ENCODE measurements around the gene GDPGP1.
A peak's percentile ranks its signal among the peaks of the same experiment; 100 is the strongest.
"Not testable (repeated sequence)": the region's sequence is repeated elsewhere in the genome, so short reads cannot be mapped to it uniquely, and the experiment has no call there.

Gene GDPGP1

DNA sequence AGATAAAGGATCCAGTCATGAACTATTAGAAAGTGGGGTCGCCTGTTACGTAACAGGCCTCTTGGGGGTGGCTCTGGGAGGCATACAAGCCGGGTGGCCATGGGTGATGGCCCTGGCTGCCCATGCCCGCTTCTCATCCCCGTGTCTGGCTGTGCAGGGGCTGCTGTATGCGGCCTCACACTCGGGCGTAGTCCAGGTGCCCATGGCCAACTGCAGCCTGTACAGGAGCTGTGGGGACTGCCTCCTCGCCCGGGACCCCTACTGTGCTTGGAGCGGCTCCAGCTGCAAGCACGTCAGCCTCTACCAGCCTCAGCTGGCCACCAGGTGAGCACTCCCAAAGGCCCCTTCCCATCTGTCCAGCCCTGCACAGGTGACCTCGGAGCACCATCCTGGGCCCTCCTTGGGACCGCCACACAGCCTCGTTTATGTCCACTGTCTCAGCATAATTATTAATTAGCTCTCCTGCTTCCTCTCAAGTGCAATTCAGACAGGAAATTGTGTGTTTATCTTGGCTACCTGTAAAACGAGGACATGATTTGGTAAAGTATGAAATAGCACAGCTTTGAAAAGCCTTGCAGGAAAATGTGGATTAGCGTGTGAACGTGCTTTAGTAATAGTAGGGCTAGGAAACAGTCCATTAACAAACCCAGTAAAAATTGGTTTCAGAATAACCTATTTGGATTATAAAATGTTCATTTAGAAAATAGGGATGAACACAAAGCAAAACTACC, 8.3 kb upstream of the GDPGP1 start:
- DNase-seq (ENCODE audit: low read depth): no peak

DNA sequence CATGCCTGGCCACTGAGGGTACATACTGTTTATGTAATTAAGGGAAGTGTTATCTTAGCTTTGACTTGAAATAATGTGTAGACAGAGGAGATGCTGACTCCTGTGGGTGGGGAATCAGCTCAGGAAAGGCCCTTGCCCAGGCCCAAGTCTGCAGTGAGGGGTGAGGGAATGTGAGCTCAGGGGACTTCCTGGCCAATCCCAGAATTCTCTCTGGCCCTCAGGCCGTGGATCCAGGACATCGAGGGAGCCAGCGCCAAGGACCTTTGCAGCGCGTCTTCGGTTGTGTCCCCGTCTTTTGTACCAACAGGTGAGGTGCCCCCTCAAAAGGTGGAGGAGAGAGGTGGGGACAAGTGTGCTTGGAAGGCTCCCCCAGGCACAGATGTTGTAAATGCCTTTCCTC, 6.7 kb upstream of the GDPGP1 start:
- DNase-seq (ENCODE audit: low read depth): no peak

DNA sequence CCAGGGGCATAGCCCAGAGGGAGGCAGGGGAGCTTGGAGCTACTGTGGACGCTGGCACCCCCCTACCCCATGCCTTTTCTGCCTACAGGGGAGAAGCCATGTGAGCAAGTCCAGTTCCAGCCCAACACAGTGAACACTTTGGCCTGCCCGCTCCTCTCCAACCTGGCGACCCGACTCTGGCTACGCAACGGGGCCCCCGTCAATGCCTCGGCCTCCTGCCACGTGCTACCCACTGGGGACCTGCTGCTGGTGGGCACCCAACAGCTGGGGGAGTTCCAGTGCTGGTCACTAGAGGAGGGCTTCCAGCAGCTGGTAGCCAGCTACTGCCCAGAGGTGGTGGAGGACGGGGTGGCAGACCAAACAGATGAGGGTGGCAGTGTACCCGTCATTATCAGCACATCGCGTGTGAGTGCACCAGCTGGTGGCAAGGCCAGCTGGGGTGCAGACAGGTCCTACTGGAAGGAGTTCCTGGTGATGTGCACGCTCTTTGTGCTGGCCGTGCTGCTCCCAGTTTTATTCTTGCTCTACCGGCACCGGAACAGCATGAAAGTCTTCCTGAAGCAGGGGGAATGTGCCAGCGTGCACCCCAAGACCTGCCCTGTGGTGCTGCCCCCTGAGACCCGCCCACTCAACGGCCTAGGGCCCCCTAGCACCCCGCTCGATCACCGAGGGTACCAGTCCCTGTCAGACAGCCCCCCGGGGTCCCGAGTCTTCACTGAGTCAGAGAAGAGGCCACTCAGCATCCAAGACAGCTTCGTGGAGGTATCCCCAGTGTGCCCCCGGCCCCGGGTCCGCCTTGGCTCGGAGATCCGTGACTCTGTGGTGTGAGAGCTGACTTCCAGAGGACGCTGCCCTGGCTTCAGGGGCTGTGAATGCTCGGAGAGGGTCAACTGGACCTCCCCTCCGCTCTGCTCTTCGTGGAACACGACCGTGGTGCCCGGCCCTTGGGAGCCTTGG, 5.9 kb upstream of the GDPGP1 start:
- DNase-seq (ENCODE audit: low read depth): no peak

DNA sequence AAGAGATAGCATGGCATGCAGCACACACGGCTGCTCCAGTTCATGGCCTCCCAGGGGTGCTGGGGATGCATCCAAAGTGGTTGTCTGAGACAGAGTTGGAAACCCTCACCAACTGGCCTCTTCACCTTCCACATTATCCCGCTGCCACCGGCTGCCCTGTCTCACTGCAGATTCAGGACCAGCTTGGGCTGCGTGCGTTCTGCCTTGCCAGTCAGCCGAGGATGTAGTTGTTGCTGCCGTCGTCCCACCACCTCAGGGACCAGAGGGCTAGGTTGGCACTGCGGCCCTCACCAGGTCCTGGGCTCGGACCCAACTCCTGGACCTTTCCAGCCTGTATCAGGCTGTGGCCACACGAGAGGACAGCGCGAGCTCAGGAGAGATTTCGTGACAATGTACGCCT, 5.0 kb upstream of the GDPGP1 start:
- DNase-seq (ENCODE audit: low read depth): no peak

DNA sequence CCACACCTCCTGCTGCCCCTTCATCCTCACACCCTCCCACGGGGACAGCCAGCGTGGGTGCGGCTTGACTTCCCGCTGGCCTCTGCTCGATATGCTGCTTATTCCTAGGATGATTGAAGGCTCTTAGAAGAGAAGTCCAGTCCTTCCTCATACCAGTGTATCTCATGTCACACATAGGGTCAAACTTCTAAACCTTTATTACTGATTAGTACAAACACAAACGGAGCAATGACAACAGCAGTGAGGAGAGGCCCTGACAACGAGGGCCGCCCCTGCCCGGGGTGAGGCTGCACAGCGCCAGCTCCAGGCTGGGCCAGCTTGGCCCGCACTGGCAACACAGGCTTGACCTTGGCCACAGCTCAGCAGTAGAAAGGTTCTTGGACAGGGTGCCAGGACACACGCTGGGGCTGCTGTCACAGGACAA, 3.9 kb upstream of the GDPGP1 start:
- no peak for DNase-seq (ENCODE audit: low read depth)

DNA sequence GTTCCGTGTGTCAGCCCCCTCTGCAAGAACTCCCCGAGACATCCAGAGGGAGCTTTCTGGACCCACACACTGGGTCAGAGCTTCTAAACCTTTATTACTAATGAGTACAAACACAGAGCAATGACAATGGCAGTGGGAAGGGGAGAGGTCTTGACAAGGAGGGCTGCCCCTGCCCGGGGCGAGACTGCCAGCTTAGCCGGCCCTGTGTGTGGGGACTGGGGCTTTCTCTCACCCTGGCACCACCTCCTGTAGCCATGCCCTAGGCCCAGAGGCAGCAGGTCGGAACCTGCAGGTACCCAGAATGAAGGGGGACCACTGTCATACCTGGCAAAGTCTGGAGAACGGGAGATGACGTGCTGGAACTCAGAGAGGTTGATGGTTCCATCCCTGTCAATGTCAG, 3.4 kb upstream of the GDPGP1 start:
- no peak for DNase-seq (ENCODE audit: low read depth)

DNA sequence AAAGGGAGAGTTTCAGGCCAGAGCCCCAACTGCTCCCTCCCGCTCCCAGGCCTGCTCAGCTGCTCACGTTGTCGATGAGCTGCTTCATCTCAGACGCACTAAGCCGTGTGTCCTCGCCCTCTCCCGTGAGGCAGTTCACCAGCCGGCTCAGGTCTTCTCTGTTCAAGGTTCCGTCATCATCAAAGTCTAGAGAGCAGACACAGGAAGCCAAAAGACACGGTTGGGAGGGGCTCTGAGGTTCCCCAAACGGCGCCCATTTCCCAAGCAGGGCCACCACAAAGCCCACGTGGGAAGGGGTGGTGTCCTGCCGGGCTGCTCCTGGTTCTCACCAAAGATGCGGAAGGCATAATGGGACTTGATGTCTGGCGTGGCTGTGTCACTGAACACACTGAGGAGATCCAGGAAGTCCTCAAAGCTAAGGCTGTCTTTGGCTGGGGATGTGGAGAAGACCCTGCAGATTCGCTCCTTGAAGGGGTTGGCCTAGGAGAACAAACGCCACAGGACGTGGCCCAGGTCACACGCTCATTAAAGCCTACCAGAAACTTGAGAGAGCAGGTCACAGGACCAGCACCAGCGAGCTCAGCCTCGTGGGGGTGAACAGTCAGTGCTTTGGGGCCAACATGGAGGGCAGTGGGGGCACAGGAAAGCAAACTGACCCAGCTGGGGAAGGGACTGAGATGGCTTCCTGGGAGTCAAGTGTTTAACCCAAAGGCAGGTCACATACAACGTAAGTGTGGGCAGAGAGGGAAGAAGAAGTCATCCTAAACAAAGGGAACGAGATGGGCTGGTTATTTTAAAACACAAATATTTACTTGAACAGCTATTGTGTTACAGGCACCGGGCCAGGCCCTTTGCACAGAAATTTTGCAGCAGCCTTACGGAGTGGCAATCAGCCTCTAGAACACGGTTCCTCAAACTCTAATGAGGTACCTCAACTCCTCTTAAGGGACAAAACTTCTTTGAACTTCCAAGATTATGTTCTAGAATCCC, 2.7 kb upstream of the GDPGP1 start:
- DNase-seq (ENCODE audit: low read depth): peak; percentile 82

DNA sequence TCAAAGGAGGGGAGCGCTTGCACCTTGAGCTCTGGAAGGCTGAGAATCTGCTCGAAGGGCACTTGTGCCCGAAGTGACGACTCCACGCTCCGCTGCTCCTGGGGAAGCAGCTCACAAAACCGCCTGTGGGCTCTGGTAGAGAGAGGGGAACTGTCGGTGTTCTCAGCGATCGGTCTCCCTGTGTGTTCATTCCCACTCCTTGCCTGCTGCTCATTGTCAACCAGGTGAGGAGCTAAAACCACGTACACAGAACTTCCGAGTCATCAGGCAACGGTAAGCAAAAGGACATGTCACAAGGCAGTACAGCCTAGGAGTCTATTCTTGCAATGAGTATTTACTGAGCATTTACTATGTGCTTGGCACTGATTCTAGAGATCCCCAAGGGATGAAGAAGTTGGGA, 1.8 kb upstream of the GDPGP1 start:
- DNase-seq (ENCODE audit: low read depth): no peak

DNA sequence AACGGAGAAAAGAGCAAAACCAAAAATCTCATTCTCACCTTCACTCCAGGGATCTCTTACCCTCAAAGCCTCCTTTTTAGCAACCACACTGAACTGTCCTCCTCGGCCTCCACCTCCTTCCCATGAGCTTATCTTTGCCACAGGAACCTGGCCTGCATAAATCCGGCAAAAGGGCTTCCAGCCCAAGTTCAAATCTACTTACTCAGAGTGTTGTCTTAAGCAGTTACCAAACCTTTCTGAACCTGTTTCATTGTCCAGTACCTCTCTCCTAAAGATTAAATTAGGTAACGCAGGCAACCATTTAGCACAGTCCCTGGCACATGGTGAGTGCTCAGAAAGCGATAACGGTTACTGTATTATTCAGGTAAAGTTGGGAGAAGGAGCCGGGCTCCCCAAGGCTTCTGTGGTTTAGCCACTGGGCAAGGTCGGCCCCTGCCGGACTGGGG, 1.0 kb upstream of the GDPGP1 start:
- no peak for DNase-seq (ENCODE audit: low read depth)

DNA sequence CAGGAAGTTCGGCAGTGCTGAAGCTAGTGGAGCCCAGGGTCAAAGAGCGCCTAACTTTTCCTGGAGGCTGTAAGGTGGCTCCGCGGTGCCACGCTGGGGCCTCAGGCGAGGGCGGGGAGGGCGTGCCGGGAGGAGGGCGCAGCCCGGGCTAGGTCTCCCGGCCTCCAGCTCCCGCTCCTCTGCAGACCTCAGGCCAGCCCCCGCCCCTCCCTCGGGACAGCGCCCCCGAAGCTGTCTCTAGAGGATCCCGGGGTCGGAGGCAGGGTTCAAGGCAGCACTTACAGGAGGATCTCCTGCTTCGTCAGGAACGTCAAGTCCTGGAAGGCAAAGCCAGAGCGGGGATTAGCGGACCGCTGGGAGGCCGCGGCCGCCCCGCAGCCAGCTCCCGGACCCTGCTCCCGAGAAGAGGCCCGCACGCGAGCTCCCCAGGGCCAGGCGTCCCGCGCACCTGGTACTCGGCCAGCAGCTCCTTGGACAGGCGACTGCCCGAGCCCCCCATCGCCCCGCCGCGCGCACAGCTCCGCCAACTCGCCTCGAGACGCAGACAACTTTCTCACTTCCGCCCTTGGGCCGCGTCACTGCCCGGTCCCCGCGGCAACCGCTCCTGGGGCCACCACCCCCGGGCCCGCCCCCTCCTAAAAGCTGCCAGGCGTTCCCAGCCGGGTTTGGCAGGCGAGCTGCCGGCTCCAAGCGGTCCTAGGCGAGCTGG, 468 bp upstream of the GDPGP1 start, which contains the start of gene CIB1:
TSS of gene CIB1 (minus strand) at position 555 of the 709 bp plus-strand sequence. CDS start at position 499, 56 bp downstream.
- DNase-seq (ENCODE audit: low read depth): peak; percentile 96

DNA sequence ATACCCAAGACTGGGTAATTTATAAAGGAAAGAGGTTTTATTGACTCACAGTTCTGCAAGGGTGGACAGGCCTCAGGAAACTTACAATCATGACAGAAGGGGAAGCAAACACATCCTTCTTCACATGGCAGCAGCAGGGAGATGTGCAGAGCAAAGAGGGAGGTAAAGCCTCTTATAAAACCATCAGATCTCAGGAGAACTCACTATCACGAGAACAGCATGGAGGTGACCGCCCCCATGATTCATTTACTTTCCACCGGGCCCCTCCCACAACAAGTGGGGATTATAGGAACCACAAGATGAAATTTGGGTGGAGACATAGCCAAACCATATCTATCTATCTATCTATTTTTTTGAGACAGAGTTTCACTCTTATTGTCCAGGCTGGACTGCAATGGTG, 5.4 kb downstream of the GDPGP1 start:
- DNase-seq (ENCODE audit: low read depth): no peak

DNA sequence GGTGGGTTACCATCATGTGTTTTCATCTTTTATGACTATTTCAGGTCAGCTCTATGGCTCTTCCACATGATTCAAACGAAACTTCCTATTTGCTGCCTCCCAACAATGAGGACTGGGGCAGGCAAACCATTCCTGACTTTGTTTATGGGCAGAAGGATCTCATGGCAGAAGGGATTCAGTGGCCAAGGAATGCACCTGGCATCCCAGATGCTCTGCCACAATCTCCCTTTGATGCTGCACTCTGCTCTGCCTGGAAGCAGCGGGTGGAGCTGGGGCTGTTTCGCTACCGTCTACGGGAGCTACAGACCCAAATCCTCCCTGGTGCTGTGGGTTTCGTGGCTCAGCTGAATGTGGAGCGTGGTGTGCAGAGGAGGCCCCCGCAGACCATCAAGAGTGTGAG, 6.8 kb downstream of the GDPGP1 start:
- no peak for DNase-seq (ENCODE audit: low read depth)

DNA sequence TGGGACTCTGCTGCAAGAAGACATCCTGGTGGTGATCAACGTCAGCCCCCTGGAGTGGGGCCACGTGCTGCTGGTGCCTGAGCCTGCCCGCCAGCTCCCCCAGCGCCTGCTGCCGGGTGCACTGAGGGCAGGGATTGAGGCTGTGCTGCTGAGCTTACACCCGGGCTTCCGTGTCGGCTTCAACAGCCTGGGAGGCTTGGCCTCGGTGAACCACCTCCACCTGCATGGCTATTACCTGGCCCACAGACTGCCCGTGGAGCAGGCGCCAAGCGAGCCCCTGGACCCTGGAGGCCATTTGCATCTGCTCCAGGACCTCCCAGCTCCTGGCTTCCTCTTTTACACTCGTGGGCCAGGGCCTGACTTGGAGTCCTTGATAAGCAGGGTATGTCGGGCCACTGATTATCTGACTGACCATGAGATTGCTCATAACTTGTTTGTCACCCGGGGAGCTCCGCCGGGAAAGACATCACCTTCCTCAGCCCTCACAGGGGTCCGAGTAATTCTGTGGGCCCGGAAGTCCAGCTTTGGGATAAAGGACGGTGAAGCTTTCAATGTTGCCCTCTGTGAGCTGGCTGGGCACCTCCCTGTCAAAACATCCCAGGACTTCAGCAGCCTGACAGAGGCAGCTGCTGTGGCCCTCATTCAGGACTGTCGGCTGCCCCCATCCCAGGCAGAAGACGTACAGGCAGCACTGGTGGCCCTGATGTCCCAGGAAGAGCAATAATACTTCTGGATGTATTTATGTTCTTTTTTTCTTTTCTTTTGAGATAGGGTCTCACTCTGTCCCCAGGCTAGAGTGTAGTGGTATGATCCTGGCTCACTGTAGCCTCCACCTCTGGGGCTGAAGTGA, 7.6 kb downstream of the GDPGP1 start:
- no peak for DNase-seq (ENCODE audit: low read depth)

DNA sequence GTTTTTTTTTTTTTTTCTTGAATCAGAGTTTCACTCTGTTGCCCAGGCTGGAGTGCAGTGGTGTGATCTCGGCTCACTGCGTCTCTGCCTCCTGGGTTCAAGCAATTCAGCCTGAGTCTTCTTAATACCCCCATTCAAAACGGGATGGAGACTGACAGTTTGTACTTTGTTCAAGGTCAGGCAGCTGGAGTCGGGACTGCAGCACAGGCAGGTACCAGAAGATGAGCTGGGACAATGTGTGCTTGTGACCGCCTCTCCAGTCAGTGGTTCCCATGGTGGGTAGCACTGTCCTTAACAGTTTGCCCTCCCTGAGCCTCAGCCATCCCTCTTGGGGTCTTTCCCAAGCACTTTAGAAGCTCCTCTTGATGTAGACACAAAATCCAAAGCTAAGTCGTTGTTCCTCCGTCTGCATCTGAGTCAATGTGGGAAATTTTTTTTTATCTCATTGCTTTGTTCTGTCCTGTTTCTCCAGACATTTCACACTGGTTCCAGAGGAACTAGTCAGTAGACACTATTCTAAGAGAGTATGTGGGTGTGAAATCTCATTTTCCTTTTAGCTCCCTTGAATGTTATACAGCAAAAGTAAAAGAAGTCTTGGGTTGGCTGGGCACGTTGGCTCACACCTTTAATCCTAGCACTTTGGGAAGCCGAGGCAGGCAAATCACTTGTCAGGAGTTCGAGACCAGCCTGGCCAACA, 10.1 kb downstream of the GDPGP1 start:
- DNase-seq (ENCODE audit: low read depth): no peak

DNA sequence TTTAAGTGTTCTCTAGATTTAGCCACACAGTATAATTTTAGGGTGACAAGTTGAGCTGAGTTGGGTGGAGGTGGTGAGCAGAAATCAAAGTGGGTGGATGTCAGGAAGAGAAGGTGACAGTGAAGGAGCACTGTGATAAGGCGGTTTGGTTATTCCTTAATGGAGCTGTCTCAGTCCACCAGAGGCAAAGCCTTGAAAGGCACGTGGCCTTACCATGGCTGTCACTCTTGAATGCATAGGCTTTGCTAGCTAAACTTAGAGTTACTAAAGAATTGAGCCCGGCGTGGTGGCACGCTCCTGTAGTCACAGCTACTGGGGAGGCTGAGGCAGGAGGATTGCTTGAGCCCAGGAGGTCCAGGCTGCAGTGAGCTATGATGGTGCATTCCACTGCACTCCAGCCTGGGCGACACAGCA, 14.8 kb downstream of the GDPGP1 start:
- DNase-seq (ENCODE audit: low read depth): no peak

DNA sequence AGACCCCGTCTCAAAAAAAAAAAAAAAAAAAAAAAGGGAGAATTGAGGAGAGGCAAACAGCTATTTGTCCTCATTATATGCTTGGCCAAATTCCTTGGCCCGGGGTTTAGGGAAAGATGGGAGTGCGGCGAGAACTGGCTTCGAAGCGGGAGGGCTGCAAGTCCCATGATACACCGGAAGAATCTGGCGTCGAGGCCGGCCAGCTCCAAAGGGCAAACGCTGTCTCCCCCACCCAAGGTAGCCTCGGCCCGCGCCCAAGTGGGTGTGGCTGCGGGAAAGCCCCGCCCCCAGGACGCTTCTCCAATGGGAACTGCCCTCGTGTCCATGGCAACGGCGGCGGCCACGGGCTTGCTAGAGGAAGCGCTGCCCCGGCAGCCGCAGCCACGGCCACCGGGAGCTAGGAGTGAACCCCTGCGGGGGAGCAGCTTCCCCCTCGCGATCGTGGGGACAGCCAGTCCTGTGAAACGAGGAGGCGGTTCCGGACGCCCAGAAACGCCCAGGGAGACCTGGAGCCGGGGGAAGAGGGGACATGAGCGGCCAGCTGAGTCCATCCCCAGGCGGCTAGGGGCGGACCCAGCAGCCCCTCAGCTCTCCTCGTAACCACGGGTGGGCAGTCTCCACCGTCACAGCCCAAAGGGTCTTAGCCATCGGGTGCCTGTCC, 15.3 kb downstream of the GDPGP1 start, which contains the start of gene TTLL13:
TSS of gene TTLL13 (plus strand) at position 354 of the 661 bp plus-strand sequence. CDS start 1,075 bp downstream, outside the sequence.
- no peak for DNase-seq (ENCODE audit: low read depth)

DNA sequence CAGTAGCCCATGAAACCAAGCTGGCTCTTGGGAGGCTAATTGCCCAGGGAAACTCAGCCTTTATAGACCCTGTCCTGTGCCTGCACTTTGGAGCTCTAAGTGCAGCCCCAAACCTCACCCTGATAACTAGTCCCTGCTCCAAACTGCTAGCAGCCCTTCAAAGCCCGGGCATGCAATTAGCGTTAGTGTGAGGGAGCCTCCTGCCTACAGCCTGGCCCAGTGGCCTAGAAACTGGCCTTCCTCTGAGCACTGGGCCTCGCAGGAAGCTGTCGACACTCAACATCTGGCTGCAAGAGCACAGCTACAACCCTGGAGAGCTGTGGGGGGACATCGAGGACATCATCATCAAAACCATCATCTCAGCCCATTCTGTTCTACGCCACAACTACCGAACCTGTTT, 23.8 kb downstream of the GDPGP1 start:
- no peak for DNase-seq (ENCODE audit: low read depth)

DNA sequence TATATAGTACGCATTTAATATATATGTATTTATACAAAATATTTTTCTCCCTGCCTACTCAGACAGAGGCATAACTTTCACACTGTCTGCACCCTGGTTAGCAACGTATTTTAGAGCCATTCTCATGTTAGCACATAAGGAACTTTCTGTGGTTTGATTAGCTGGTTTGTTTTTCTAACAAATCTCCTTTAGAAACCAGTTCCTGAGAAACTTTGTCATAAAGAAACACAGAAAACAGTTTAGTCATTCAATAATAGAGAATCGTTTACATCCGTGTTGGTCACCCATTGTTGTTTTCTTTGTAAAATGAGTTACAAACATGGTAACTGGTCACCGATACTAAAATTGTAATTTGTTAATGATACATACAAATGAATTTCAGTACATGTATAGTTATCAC, 25.5 kb downstream of the GDPGP1 start:
- no peak for DNase-seq (ENCODE audit: low read depth)

DNA sequence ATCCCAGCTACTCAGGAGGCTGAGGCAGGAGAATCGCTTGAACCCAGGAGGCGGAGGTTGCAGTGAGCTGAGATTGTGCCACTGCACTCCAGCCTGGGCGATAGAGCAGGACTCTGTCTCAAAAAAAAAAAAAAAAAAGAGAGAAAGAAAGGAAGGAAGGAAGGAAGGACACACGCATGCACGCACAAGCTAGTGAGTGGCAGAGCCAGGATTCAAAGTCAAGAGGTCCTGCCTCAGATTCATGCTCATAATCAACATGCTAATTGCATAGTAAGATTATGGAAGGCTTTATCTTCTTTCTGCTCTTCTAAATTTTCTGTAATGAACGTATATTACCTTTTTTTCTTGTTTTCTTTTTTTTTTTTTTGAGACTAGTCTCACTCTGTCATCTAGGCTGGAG, 26.7 kb downstream of the GDPGP1 start:
- not testable (repeated sequence) for DNase-seq (ENCODE audit: low read depth)
